ENCODE data around the gene GNA12. TPM values are rescaled to one million over a fixed set of nuclear protein-coding genes. Genes with fewer than 3 reads are reported as not detected.
"Not testable (repeated sequence)": the region's sequence is repeated elsewhere in the genome, so short reads cannot be mapped to it uniquely, and the experiment has no call there.

GNA12 gene
- total and polyA plus RNA-seq, 2 of the 4 experiments (the other 2 are of a cell fraction), result 14.3 to 93.9 TPM

DNA sequence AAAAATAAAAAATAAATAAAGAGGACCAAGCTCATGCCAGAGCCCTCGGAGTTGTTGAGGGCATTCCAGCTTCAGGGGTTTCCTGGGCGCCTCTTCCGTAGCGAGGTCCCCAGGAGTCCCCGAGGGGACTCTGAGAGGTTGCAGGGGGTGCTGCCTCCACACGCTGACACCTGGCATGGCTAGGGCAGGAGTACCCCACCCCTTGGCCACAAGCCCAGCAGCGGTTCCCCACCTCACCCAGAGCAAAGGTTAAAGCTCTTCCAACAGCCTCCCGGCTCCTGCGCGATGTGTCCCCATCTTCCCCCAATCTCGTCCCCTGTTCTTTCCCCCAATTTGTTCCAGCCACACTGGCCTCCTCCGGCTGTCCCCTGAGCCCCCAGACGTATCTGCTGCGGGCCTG is 151.6 kb downstream of the GNA12 start:
- H3K56ac ChIP-seq (ENCODE audit: extremely low read depth, insufficient read depth, low read length), result no peak overlapping the region
- H3K9me1 ChIP-seq (ENCODE audit: insufficient read depth, low read length), result no peaks in the 10 kb centered on the region
- H2BK15ac ChIP-seq (ENCODE audit: low read depth, low read length), result no peak overlapping the region
- peaks cover 4% of the 10 kb centered on the region for H3K4me1 ChIP-seq (ENCODE audit: control insufficient read depth, insufficient read depth, low read length)
- H3K4me3 ChIP-seq (ENCODE audit: insufficient read depth, low read depth, low read length), result no peak overlapping the region
- no peak overlapping the region for H4K91ac ChIP-seq (ENCODE audit: insufficient read depth, low read depth, low read length)
- H3K14ac ChIP-seq (replicated peaks; ENCODE audit: low read depth, low read length), result no peak overlapping the region
- no peaks in the 10 kb centered on the region for H3K9me3 ChIP-seq (ENCODE audit: control insufficient read depth, insufficient read depth, low read length)
- dilution Hi-C loops (cut with HindIII; ENCODE audit: low sequenced_read_pairs, unreplicated experiment) (no loop called here), in situ Hi-C loops (cut with MboI; ENCODE audit: low sequenced_read_pairs) (loop anchor here (25.0 kb wide), 1 partner anchor 470 kb away; no protein-coding TSS in a partner anchor), intact Hi-C loops (cut with micrococcal nuclease) (no loop called here)
- no peak overlapping the region for H4K5ac ChIP-seq (ENCODE audit: low read depth, low read length)
- no peak overlapping the region for H2BK20ac ChIP-seq (ENCODE audit: low read depth, low read length)
- H3K27me3 ChIP-seq (ENCODE audit: control insufficient read depth, insufficient read depth, low read length), result peaks cover 9% of the 10 kb centered on the region; the same call in 1 of the 2 replicates
- H3K4ac ChIP-seq (ENCODE audit: low read depth, low read length), result no peak overlapping the region
- no peak overlapping the region for H3K18ac ChIP-seq (ENCODE audit: low read depth, low read length)
- ChIA-PET POLR2A (ENCODE audit: unreplicated experiment) (no interaction called here), CTCF (interaction anchor here (1.2 to 1.6 kb wide), 2 partner anchors 22 to 46 kb away, joined by 3 to 8 read pairs; no protein-coding TSS in a partner anchor)
- H3K79me1 ChIP-seq (ENCODE audit: low read depth in 1 of 2, low read length in 2 of 2), result no peaks in the 10 kb centered on the region
- H2BK120ac ChIP-seq (ENCODE audit: low read depth, low read length), result no peak overlapping the region
- no TSS peak for BruUV-seq (replicated peaks)
- H3K4me2 ChIP-seq (ENCODE audit: low read depth, low read length), result no peak overlapping the region
- no peak overlapping the region for H2AK9ac ChIP-seq (replicated peaks; ENCODE audit: low read depth, low read length, poor library complexity)
- H3K27ac ChIP-seq (ENCODE audit: insufficient read depth, low read length), result no peak overlapping the region
- no peak overlapping the region for H3K23ac ChIP-seq (ENCODE audit: low read depth, low read length)
- H3K9ac ChIP-seq (ENCODE audit: low read depth, low read length), result no peak overlapping the region
- ATAC-seq (ENCODE audit: low read depth) (no peak), DNase-seq (no peak)
- TF ChIP-seq NFE2L2 (IDR thresholded peaks at IDR 0.05; ENCODE audit: low read depth, low read length) (no peak), SMC3 (IDR thresholded peaks at IDR 0.05; ENCODE audit: low read depth, low read length) (no peak), CHD1 (IDR thresholded peaks at IDR 0.05; ENCODE audit: low read depth, low read length) (no peak), RCOR1 (IDR thresholded peaks at IDR 0.05; ENCODE audit: insufficient replicate concordance, low read length) (no peak), MAFK (IDR thresholded peaks at IDR 0.05; ENCODE audit: low read depth, low read length) (no peak), RAD21 (IDR thresholded peaks at IDR 0.05; ENCODE audit: low read length) (no peak)
- WGBS, 2 experiments (ENCODE audit: extremely low coverage in 2 of 2, insufficient read length in 1 of 2), result 85% methylated on average over 4 of the region's 14 CpGs; no CpG with 5 or more reads in 1 of the 2 experiments
- H2AK5ac ChIP-seq (ENCODE audit: low read depth, low read length), result no peak overlapping the region
- H2BK5ac ChIP-seq (ENCODE audit: low read depth, low read length, poor library complexity, severe bottlenecking), result no peak overlapping the region
- no peaks in the 10 kb centered on the region for H4K20me1 ChIP-seq (ENCODE audit: insufficient read depth, low read length)
- H3K36me3 ChIP-seq (ENCODE audit: control insufficient read depth, insufficient read depth, low read length), result no peaks in the 10 kb centered on the region
- no peak overlapping the region for H4K8ac ChIP-seq (ENCODE audit: low read depth in 2 of 2, low read length in 2 of 2)
- no peak overlapping the region for H2AFZ ChIP-seq (replicated peaks; ENCODE audit: low read length, poor library complexity)

DNA sequence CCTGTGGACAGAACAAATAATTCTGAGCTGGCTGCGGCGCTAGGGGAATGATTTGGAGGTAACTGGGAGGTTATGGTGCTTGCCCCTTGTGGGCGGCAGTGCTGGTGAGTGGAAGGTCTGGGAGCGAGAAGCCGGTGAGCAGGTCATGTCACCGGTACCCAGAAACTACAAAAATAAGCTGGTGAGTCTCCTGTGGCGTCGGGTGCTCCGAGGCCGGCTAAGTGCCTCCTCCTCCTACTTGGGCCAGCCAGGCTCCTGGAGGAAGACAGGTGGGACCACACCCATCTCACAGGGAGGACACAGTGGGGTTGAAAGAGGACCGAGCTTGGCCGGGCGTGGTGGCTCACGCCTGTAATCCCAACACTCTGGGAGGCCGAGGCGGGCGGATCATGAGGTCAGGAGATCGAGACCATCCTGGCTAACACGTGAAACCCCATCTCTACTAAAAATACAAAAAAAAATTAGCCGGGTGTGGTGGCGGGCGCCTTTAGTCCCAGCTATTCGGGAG is 152.1 kb downstream of the GNA12 start:
- POLR2A ChIA-PET (ENCODE audit: unreplicated experiment), result not testable (repeated sequence)

More for the DNA sequence above, 152.1 kb downstream of the GNA12 start:
- H3K23ac ChIP-seq (ENCODE audit: low read depth, low read length); H2BK15ac ChIP-seq (ENCODE audit: low read depth, low read length); H3K9me1 ChIP-seq (ENCODE audit: insufficient read depth, low read length); H2BK5ac ChIP-seq (ENCODE audit: low read depth, low read length, poor library complexity, severe bottlenecking); H2AFZ ChIP-seq (replicated peaks; ENCODE audit: low read length, poor library complexity); H3K4me1 ChIP-seq (ENCODE audit: control insufficient read depth, insufficient read depth, low read length); H4K8ac ChIP-seq (ENCODE audit: low read depth in 2 of 2, low read length in 2 of 2); ATAC-seq (ENCODE audit: low read depth); H3K4me3 ChIP-seq (ENCODE audit: insufficient read depth, low read depth, low read length); H2AK5ac ChIP-seq (ENCODE audit: low read depth, low read length); H3K18ac ChIP-seq (ENCODE audit: low read depth, low read length); H3K36me3 ChIP-seq (ENCODE audit: control insufficient read depth, insufficient read depth, low read length); H3K4ac ChIP-seq (ENCODE audit: low read depth, low read length); H3K9ac ChIP-seq (ENCODE audit: low read depth, low read length); BruUV-seq (replicated peaks); H4K91ac ChIP-seq (ENCODE audit: insufficient read depth, low read depth, low read length); H2BK20ac ChIP-seq (ENCODE audit: low read depth, low read length); H3K27me3 ChIP-seq (ENCODE audit: control insufficient read depth, insufficient read depth, low read length); H4K20me1 ChIP-seq (ENCODE audit: insufficient read depth, low read length); H3K56ac ChIP-seq (ENCODE audit: extremely low read depth, insufficient read depth, low read length); H4K5ac ChIP-seq (ENCODE audit: low read depth, low read length); H3K4me2 ChIP-seq (ENCODE audit: low read depth, low read length); H3K9me3 ChIP-seq (ENCODE audit: control insufficient read depth, insufficient read depth, low read length); H2BK120ac ChIP-seq (ENCODE audit: low read depth, low read length); H3K79me1 ChIP-seq (ENCODE audit: low read depth in 1 of 2, low read length in 2 of 2); DNase-seq; H3K27ac ChIP-seq (ENCODE audit: insufficient read depth, low read length); intact Hi-C loops (cut with micrococcal nuclease); H3K14ac ChIP-seq (replicated peaks; ENCODE audit: low read depth, low read length); dilution Hi-C loops (cut with HindIII; ENCODE audit: low sequenced_read_pairs, unreplicated experiment): not testable (repeated sequence)
- WGBS, 2 experiments (ENCODE audit: extremely low coverage in 2 of 2, insufficient read length in 1 of 2), result no CpG with 5 or more reads among the region's 23 CpGs
- CTCF ChIA-PET, result interaction anchor here (1.2 kb wide), 1 partner anchor 46 kb away, joined by 8 read pairs; no protein-coding TSS in a partner anchor
- H2AK9ac ChIP-seq (replicated peaks; ENCODE audit: low read depth, low read length, poor library complexity), result peak overlapping the region; percentile 55
- in situ Hi-C loops (cut with MboI; ENCODE audit: low sequenced_read_pairs), result loop anchor here (25.0 kb wide), 1 partner anchor 470 kb away; no protein-coding TSS in a partner anchor

Measured in IMR-90 (cell line).